Skeletal muscle tissue (tissue), 4 donors: ENCODE data around the gene LARGE1. TPM values are rescaled to one million over a fixed set of nuclear protein-coding genes. Genes with fewer than 3 reads are reported as not detected.

Experiments used
- H3K27ac ChIP-seq: one replicate; pipeline ENCODE4 v1.7.0; 2013; ENCODE audit warnings: mild to moderate bottlenecking, low read depth, low read length, inconsistent platforms
- H3K27me3 ChIP-seq, 3 donors: one replicate each; pipeline ENCODE4 v1.7.0; 2013; ENCODE audit warnings: low read length in 3 of 3; ENCODE audit not compliant: control insufficient read depth in 3 of 3, insufficient read depth in 3 of 3
- H3K36me3 ChIP-seq, 3 donors: one replicate each; pipeline ENCODE4 v1.7.0; 2013; ENCODE audit warnings: low read length in 3 of 3; ENCODE audit not compliant: control insufficient read depth in 3 of 3, insufficient read depth in 3 of 3
- H3K4me1 ChIP-seq, 3 donors: one replicate each; pipeline ENCODE4 v1.7.0; 2013; ENCODE audit warnings: low read length in 3 of 3, mild to moderate bottlenecking in 3 of 3; ENCODE audit not compliant: control insufficient read depth in 3 of 3, insufficient read depth in 3 of 3
- H3K4me3 ChIP-seq, 3 donors: one replicate each; pipeline ENCODE4 v1.7.0; 2013; ENCODE audit warnings: low read length in 3 of 3
- H3K9ac ChIP-seq, 3 donors: one replicate each; pipeline ENCODE4 v1.7.0; 2013; ENCODE audit warnings: low read length in 3 of 3, mild to moderate bottlenecking in 3 of 3, moderate library complexity in 2 of 3, low read depth in 1 of 3
- H3K9me3 ChIP-seq, 3 donors: one replicate each; pipeline ENCODE4 v1.7.0; 2013; ENCODE audit warnings: low read length in 3 of 3; ENCODE audit not compliant: control insufficient read depth in 3 of 3
- total RNA-seq: library from RNA; depleted of rRNA; stranded (reverse); fragments of >200 nt; gene quantifications from one replicate; pipeline ENCODE4 v1.2.3, GENCODE V29; 2014
- donor health status: Osteomylitis.

LARGE1 gene
- total RNA-seq, 1 donor from 2014 or later, result 12.5 TPM

- Histone ChIP-seq H3K4me1 (no peaks in the 10 kb centered on the region), H3K4me3 (no peak overlapping the region), H3K9ac (no peak overlapping the region), H3K9me3 (no peaks in the 10 kb centered on the region), H3K36me3 (peaks cover 0 to 6% (median 3%) of the 10 kb centered on the region in 3 donors), H3K27ac (no peak overlapping the region), H3K27me3 (no peaks in the 10 kb centered on the region)
Observed at GRCh38 chr22:33331017-33331416, 589.3 kb downstream of the LARGE1 start.

- peaks cover 0 to 4% (median 3%) of the 10 kb centered on the region in 3 donors for H3K36me3 ChIP-seq
- H3K4me1 ChIP-seq, result no peaks in the 10 kb centered on the region
- H3K27ac ChIP-seq, result no peak overlapping the region
- no peak overlapping the region for H3K9ac ChIP-seq
- no peak overlapping the region for H3K4me3 ChIP-seq
- no peaks in the 10 kb centered on the region for H3K27me3 ChIP-seq
- no peaks in the 10 kb centered on the region for H3K9me3 ChIP-seq
Observed at GRCh38 chr22:33330534-33330933, 589.7 kb downstream of the LARGE1 start.

- Histone ChIP-seq H3K27ac (no peak overlapping the region), H3K4me3 (no peak overlapping the region), H3K4me1 (no peaks in the 10 kb centered on the region), H3K9me3 (no peaks in the 10 kb centered on the region), H3K9ac (no peak overlapping the region), H3K27me3 (no peaks in the 10 kb centered on the region), H3K36me3 (peaks cover 0 to under 1% (median 0%) of the 10 kb centered on the region in 3 donors)
Observed at GRCh38 chr22:33329398-33329797, 590.9 kb downstream of the LARGE1 start.

DNA sequence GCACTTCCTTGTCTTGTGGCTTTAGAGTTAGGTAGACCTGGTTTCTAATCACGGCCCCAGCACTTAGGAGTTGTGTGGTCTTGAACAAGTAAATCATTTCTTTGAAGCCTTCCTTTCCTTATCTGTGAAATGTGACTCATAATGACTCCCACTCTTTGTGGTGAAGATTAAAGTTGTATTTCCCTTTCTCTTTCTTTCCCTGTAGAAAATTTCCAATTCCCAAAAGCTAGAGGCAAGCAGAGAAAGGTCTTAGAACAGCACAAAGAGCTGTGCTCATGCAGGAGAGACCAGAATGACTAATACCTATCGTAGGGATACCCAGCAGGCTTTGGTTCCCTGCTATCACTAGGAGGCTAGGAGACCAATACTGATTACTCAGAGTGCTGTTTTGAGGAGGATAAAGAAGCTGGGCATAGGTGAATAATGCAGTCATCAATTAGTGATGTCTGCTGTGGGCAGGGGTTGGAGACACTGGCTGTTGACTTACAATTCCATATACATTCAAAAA, 591.4 kb downstream of the LARGE1 start:
- Histone ChIP-seq H3K9ac (no peak overlapping the region), H3K9me3 (no peaks in the 10 kb centered on the region), H3K4me3 (no peak overlapping the region), H3K27me3 (no peaks in the 10 kb centered on the region), H3K27ac (no peak overlapping the region), H3K4me1 (no peaks in the 10 kb centered on the region), H3K36me3 (no peaks in the 10 kb centered on the region)

GRCh38 chr22:33327348-33327860, 592.9 kb downstream of the LARGE1 start:
- Histone ChIP-seq H3K27me3 (no peaks in the 10 kb centered on the region), H3K9ac (no peak overlapping the region), H3K27ac (no peak overlapping the region), H3K36me3 (no peaks in the 10 kb centered on the region), H3K4me3 (no peak overlapping the region), H3K4me1 (no peaks in the 10 kb centered on the region), H3K9me3 (no peaks in the 10 kb centered on the region)

GRCh38 chr22:33326540-33327295, 593.6 kb downstream of the LARGE1 start:
- H3K9me3 ChIP-seq, result no peaks in the 10 kb centered on the region
- no peak overlapping the region for H3K4me3 ChIP-seq
- no peak overlapping the region for H3K9ac ChIP-seq
- H3K4me1 ChIP-seq, result no peaks in the 10 kb centered on the region
- no peaks in the 10 kb centered on the region for H3K27me3 ChIP-seq
- H3K36me3 ChIP-seq, result no peaks in the 10 kb centered on the region
- no peak overlapping the region for H3K27ac ChIP-seq

GRCh38 chr22:33325232-33326004, 594.9 kb downstream of the LARGE1 start:
- no peak overlapping the region for H3K9ac ChIP-seq
- no peak overlapping the region for H3K27ac ChIP-seq
- H3K36me3 ChIP-seq, result no peaks in the 10 kb centered on the region
- no peaks in the 10 kb centered on the region for H3K27me3 ChIP-seq
- no peaks in the 10 kb centered on the region for H3K4me1 ChIP-seq
- no peak overlapping the region for H3K4me3 ChIP-seq
- H3K9me3 ChIP-seq, result no peaks in the 10 kb centered on the region

GRCh38 chr22:33324228-33324627, 596.0 kb downstream of the LARGE1 start:
- Histone ChIP-seq H3K36me3 (no peaks in the 10 kb centered on the region), H3K27me3 (no peaks in the 10 kb centered on the region), H3K9me3 (no peaks in the 10 kb centered on the region), H3K9ac (no peak overlapping the region), H3K4me3 (no peak overlapping the region), H3K27ac (no peak overlapping the region), H3K4me1 (no peaks in the 10 kb centered on the region)

- no peak overlapping the region for H3K9ac ChIP-seq
- H3K4me1 ChIP-seq, result no peaks in the 10 kb centered on the region
- H3K27me3 ChIP-seq, result no peaks in the 10 kb centered on the region
- H3K36me3 ChIP-seq, result no peaks in the 10 kb centered on the region
- no peak overlapping the region for H3K4me3 ChIP-seq
- no peaks in the 10 kb centered on the region for H3K9me3 ChIP-seq
- no peak overlapping the region for H3K27ac ChIP-seq
Observed at GRCh38 chr22:33321466-33321865, 598.8 kb downstream of the LARGE1 start.

- Histone ChIP-seq H3K9ac (no peak overlapping the region), H3K27ac (no peak overlapping the region), H3K9me3 (no peaks in the 10 kb centered on the region), H3K4me1 (no peaks in the 10 kb centered on the region), H3K27me3 (no peaks in the 10 kb centered on the region), H3K36me3 (peaks cover 10 to 16% (median 13%) of the 10 kb centered on the region in 3 donors), H3K4me3 (no peak overlapping the region)
Observed at GRCh38 chr22:33315954-33316353, 604.3 kb downstream of the LARGE1 start.
